ENCODE data around the gene SFXN2.

Gene SFXN2

GRCh38 chr10:102720775-102721301, 6.4 kb downstream of the SFXN2 start:
- Histone ChIP-seq H3F3A (ENCODE audit: insufficient read depth, low read length) (no peaks in the 10 kb centered on the region), H3K9me2 (replicated peaks; ENCODE audit: insufficient read depth, low read length) (no peaks in the 10 kb centered on the region), H3K4me2 (ENCODE audit: low read depth, low read length) (no peak overlapping the region), H3K36me3 (replicated peaks; ENCODE audit: insufficient read depth, low read length) (no peaks in the 10 kb centered on the region), H4K20me1 (ENCODE audit: insufficient read depth, low read length) (no peaks in the 10 kb centered on the region; the same call in 1 of the 2 replicates), H3K9ac (ENCODE audit: low read length) (no peak overlapping the region), H2AFZ (ENCODE audit: low read length) (no peak overlapping the region), H3K9me3 (replicated peaks; ENCODE audit: insufficient read depth, low read length) (no peaks in the 10 kb centered on the region), H3K27ac (ENCODE audit: low read length) (no peak overlapping the region), H3K4me3 (ENCODE audit: low read length) (no peak overlapping the region), H3K79me2 (ENCODE audit: low read length) (peaks cover 86% of the 10 kb centered on the region), H3K27me3 (replicated peaks; ENCODE audit: insufficient read depth, low read length) (no peaks in the 10 kb centered on the region), H3K4me1 (ENCODE audit: low read length) (peaks cover 5% of the 10 kb centered on the region)
- DNase-seq: no peak
- TF ChIP-seq CTCF (IDR thresholded peaks at IDR 0.05; ENCODE audit: low read length): no peak
- no peak for TF ChIP-seq EZH2phosphoT487 (IDR thresholded peaks at IDR 0.05; ENCODE audit: low read length)
- TF ChIP-seq EZH2 (optimal IDR thresholded peaks at IDR 0.05; ENCODE audit: low read depth, low read length): no peak

- no peaks in the 10 kb centered on the region for H3K4me1 ChIP-seq (ENCODE audit: low read length)
- H3K27ac ChIP-seq (ENCODE audit: low read length): no peak overlapping the region
- no peaks in the 10 kb centered on the region for H3K9me2 ChIP-seq (replicated peaks; ENCODE audit: insufficient read depth, low read length)
- no peak for TF ChIP-seq EZH2phosphoT487 (IDR thresholded peaks at IDR 0.05; ENCODE audit: low read length)
- no peak for TF ChIP-seq CTCF (IDR thresholded peaks at IDR 0.05; ENCODE audit: low read length)
- no peak for TF ChIP-seq EZH2 (optimal IDR thresholded peaks at IDR 0.05; ENCODE audit: low read depth, low read length)
- H3K36me3 ChIP-seq (replicated peaks; ENCODE audit: insufficient read depth, low read length): no peaks in the 10 kb centered on the region
- no peaks in the 10 kb centered on the region for H3K9me3 ChIP-seq (replicated peaks; ENCODE audit: insufficient read depth, low read length)
- no peak overlapping the region for H2AFZ ChIP-seq (ENCODE audit: low read length)
- no peaks in the 10 kb centered on the region for H3K27me3 ChIP-seq (replicated peaks; ENCODE audit: insufficient read depth, low read length)
- no peaks in the 10 kb centered on the region for H3F3A ChIP-seq (ENCODE audit: insufficient read depth, low read length)
- no peak for DNase-seq
- H4K20me1 ChIP-seq (ENCODE audit: insufficient read depth, low read length): no peaks in the 10 kb centered on the region
- no peak overlapping the region for H3K9ac ChIP-seq (ENCODE audit: low read length)
- no peak overlapping the region for H3K4me3 ChIP-seq (ENCODE audit: low read length)
- no peak overlapping the region for H3K4me2 ChIP-seq (ENCODE audit: low read depth, low read length)
- peaks cover 75% of the 10 kb centered on the region for H3K79me2 ChIP-seq (ENCODE audit: low read length)
Observed at GRCh38 chr10:102721954-102722353, 7.5 kb downstream of the SFXN2 start.

- Histone ChIP-seq H3K9me3 (replicated peaks; ENCODE audit: insufficient read depth, low read length) (no peaks in the 10 kb centered on the region), H3K27me3 (replicated peaks; ENCODE audit: insufficient read depth, low read length) (no peaks in the 10 kb centered on the region), H3K4me2 (ENCODE audit: low read depth, low read length) (no peak overlapping the region), H2AFZ (ENCODE audit: low read length) (no peak overlapping the region), H3K9ac (ENCODE audit: low read length) (no peak overlapping the region), H3K9me2 (replicated peaks; ENCODE audit: insufficient read depth, low read length) (no peaks in the 10 kb centered on the region), H3K4me3 (ENCODE audit: low read length) (no peak overlapping the region), H4K20me1 (ENCODE audit: insufficient read depth, low read length) (no peaks in the 10 kb centered on the region), H3K4me1 (ENCODE audit: low read length) (no peaks in the 10 kb centered on the region), H3K79me2 (ENCODE audit: low read length) (peaks cover 56% of the 10 kb centered on the region), H3K27ac (ENCODE audit: low read length) (no peak overlapping the region), H3F3A (ENCODE audit: insufficient read depth, low read length) (no peaks in the 10 kb centered on the region), H3K36me3 (replicated peaks; ENCODE audit: insufficient read depth, low read length) (no peaks in the 10 kb centered on the region; the same call in 1 of the 2 replicates)
- TF ChIP-seq EZH2phosphoT487 (IDR thresholded peaks at IDR 0.05; ENCODE audit: low read length) (no peak), CTCF (IDR thresholded peaks at IDR 0.05; ENCODE audit: low read length) (no peak), EZH2 (optimal IDR thresholded peaks at IDR 0.05; ENCODE audit: low read depth, low read length) (no peak)
- no peak for DNase-seq
Observed at GRCh38 chr10:102723989-102724388, 9.6 kb downstream of the SFXN2 start.
